Medulla oblongata (tissue), 1 donor: ENCODE data around the gene SNRPN.
"Not testable (repeated sequence)": the region's sequence is repeated elsewhere in the genome, so short reads cannot be mapped to it uniquely, and the experiment has no call there.

Experiments used
- DNase-seq: peaks from one replicate; pipeline ENCODE4 v3.0.0-alpha.2; 2015; ENCODE audit errors: extremely low spot score

SNRPN gene

DNA sequence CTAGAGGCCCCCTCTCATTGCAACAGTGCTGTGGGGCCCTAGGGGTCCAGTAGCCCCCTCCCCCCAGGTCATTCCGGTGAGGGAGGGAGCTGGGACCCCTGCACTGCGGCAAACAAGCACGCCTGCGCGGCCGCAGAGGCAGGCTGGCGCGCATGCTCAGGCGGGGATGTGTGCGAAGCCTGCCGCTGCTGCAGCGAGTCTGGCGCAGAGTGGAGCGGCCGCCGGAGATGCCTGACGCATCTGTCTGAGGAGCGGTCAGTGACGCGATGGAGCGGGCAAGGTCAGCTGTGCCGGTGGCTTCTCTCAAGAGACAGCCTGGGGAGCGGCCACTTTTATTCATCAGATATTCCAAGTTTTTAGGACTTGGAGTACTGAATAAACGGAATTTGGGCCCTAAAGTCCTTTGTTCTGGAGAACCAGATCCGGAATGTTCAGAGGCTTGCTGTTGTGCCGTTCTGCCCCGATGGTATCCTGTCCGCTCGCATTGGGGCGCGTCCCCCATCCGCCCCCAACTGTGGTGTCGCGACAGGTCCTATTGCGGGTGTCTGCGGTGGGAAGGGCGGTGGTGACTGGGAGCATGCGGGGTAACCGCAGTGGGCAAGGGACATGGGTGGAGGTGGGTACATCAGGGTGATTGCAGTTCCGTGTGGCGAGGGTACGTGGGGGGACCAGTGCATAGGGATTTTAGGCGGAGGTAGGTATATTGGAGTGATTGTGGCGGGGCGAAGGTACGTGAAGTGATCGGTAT is at the start of gene SNRPN, which contains the start of gene SNURF:
SNRPN (plus strand) TSS at position 205 of the 748 bp plus-strand sequence. CDS start 19,467 bp downstream, outside the sequence.
SNURF (plus strand) TSS at position 205 of the 748 bp plus-strand sequence; CDS start at position 267, 62 bp downstream.
- peak; percentile 61 for DNase-seq

DNA sequence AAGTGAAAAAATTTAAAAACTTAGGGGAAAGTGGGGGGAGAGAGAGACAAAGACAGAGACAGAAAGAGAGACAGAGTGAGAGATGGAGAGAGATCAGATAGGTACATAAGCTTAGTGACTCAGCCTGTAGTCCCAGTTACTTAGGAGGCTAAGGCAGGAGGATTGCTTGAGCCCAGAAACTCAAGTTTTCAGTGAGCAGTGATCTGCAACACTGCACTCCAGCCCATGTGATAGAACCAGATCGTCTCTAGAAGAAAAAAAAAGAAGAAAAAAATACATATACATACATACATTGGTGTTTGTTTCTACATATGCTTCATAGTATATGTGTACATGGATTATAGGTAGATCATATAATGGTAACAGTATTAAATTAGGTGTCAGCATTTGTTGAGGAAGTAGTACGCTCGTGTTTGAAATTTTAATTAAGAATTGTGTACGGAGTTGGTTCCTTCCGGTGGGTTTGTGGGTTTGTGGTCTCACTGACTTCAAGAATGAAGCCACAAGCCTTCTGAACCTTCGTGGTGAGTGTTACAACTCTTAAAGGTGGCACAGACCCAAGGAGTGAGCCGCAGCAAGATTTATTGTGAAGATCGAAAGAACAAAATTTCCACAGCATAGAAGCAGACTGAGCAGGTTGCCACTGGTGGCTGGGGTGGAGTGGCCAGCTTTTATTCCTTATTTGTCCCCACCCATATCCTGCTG is 38.3 kb upstream of the SNRPN start:
- no peak for DNase-seq

DNA sequence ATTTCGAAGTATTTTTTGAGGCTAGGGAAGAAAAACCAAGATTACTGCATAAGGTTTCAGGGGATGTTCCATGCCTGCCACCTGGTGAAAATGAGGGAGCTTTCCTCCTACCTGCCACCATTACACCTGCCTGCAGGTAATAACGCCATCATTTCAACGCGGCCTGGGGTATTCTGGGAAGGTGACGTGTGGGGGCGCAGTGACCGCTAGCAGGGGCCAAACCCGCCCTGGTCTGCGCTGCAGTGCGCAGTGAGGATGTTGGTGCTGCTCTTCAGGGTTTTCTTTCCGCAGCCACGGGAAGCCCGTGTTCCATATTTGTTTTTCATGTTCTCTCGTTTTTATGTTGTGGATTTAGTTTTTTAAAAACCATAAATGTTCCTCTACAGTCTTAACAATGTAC is 37.4 kb upstream of the SNRPN start:
- DNase-seq = no peak

DNA sequence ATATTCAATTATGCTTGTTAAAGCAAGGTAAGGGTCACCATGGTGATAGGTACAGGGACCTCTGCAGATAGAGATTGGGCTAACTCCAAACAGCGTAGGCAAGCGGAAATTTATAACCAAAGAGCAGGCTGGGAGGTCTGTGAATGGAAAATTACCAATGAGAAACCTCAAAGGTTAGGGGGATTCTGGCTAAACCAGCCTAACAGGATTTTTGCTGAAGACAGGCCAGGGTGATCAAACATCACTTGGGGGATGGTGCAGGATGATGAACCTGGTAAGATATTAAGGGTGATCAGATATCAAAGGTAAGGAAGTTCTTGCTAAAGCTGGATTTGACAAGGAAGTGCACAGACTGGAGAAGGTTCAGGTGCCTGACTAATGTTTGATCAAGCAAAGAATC is 35.3 kb upstream of the SNRPN start:
- DNase-seq = no peak

DNA sequence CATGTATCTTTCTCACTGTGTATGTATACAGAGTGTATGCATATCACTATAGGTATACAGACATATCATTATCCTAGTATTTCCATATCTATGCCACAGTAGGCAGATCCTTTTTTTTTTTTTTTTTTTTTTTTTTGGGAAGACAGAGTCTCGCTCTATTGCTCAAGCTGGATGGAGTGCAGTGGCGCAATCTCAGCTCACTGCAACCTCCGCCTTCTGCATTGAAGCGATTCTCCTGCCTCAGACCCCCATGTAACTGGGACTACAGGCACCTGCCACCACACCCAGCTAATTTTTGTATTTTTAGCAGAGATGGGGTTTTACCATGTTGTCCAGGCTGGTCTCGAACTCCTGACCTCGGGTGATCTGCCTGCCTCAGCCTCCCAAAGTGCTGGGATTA is 32.0 kb upstream of the SNRPN start:
- not testable (repeated sequence) for DNase-seq

DNA sequence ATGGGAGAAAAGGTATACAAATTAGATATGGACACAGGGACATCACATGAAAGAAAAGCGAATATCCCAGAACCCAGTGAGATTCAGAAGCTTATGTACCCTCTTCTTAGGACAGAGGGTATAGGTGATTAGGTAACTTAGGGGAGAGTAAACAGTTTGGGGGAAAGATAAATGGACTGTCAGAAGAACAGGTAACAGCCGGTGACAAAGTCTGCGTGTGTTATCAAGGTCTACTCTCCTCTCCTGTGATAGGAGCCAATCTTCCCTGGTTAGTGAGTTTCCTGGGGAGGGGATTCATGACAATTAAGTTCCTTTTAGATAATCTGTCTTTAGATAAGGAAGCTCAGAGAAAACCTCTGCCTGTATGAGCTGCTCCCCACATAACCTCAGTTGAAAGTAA is 30.6 kb upstream of the SNRPN start:
- DNase-seq = no peak

DNA sequence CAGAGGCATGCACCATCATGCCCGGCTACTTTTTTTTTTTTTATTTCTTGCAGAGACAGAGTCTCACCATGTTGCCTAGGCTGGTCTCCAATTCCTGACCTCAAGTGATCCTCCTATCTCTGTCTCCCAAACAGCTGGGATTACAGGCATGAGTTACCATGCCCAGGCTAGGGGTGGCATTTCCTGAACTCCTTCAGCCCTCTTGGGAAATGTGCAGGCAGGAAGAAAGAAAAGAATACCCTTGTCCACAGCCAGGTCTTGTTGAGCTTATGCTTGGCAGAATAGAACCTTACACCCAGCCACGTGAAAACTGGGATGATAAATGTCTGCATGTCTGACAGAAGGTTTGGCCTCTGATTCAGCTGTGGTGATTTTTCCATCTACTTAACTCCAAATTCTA is 30.2 kb upstream of the SNRPN start:
- no peak for DNase-seq

DNA sequence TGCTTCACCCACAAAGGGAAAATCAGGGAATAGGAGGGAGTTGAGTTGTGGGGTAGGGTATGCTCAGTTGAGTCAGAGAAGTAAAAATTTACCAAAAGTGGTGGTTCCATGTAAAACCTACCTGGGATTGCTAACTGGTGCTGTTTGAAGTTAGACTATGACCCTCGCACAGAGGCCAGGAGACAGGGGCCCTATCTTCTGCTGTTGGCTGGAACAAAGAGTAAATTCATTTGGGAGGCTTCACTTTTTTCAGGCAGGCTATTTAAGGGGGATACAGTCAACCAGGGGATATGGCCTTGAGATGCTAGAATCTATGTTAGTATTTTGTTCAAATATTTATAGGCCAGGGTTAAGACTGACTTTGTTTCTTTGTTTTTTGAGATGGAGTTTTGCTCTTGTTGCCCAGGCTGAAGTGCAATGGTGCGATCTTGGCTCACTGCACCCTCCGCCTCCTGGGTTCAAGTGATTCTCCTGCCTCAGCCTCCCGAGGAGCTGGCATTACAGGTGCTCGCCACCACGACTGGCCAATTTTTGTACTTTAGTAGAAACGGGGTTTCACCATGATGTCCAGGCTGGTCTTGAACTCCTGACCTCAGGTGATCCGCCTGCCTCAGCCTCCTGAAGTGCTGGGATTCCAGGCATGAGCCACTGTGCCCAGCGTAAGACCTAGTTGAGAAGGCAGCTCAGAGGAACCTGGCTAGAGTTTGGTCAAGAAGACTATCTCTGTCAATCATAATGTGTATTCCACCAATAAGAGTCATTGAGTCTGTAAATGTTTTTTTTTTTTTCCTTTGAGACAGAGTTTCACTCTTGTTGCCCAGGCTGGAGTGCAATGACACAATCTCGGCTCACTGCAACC is 22.7 kb upstream of the SNRPN start:
- not testable (repeated sequence) for DNase-seq

DNA sequence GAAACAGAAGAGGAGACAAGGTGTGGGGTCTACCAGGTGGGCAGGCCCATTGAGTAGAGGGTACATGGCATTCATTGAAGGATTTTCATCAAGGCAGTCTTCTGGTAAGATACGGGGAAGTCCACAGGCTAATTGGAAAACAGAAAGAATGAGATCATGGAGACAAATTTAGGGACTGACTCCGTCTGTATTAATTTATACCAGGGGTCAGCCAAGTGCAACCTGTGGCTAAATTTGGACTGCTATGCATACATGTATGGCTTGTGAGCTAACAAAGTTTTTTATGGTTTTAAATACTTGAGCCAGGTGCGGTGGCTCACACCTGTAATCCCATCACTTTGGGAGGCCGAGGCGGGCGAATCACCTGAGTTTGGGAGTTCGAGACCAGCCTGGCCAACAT is 21.1 kb upstream of the SNRPN start:
- DNase-seq = no peak

DNA sequence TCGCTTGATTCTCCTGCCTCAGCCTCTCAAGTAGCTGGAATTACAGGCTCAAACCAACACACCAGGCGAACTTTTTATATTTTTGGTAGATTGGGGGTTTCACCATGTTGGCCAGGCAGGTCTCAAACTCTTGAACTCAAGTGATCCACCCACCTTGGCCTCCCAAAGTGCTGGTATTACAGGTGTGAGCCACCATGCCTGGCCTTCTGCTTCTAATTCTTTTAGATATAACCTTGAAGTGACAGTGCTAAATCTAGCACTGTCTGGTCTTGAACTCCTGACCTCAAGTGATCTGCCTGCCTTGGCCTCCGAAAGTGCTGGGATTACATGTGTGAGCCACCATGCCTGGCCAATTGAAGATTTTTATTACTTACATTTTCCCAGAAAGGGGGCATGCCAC is 16.6 kb upstream of the SNRPN start:
- DNase-seq = not testable (repeated sequence)

DNA sequence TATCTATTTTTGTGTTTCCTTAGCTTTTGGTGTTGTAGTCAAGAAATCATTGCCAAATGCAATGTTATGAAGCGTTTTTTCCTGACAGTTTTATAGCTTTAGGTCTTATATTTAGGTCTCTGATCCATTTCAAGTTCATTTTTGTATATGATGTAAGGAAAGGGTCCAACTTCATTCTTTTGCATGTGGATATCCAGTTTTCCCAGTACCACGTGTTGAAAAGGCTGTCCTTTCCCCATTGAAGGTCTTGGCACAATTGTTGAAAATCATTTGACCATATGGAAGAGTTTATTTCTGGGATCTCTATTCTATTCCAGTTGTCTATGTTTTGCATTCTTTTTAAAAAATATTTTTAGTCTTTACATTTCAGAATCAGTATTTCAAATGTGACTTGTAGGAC is 14.6 kb upstream of the SNRPN start:
- no peak for DNase-seq

DNA sequence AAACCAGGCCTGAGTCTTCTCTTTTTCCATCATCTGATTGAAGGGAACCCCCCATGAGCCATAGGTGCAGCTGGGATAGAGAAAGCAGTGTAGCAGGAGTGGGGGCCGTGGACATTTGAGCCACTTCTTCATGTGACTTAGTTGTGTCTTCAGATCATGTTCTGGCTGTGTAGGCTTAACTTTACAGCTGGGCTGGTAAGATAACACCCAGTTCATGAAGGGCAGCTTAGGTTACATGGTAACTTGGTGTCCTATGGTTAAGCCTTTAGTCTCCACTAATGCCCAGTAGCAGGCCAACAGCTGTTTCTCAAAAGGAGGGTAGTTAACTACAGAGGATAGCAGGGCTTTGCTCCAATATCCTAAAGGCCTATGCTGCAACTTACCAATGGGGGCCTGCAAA is 11.4 kb upstream of the SNRPN start:
- no peak for DNase-seq

DNA sequence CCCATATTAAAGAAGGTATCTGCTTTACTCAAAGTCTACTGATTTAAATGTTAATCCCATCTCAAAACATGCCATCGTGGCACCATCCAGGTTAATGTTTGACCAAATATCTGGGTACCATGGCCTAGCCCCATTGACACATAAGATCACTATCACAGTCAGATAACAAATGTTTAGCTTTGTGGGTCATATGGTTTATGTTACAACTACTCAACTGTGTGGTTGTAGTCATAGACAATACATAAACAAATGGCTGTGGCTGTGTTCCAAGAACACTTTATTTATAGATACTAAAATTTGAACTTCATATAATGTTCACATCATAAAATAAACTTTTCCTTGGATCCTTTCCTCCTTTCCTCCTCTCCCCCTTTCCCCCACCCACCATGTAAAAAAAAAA is 9.8 kb upstream of the SNRPN start:
- no peak for DNase-seq

DNA sequence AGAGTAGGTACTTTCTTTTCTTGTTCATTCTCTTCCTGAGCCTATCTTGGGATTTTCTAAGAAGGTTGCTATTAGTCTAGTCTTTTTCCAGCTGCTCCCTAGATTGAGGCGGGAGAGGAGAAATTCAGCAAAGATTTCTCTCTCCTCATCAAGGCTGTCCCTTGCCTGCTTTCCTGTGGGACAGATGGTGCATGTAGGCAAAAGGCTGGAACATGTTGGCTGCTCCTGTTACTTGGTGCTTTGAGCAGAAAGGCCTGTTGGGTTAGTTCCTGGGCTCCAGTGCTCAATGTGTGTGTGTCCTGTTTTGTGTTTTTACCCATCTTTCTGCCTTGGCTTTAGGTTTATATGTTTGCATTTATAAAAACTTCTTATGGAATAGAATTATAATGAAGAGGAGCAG is 9.1 kb upstream of the SNRPN start:
- no peak for DNase-seq

DNA sequence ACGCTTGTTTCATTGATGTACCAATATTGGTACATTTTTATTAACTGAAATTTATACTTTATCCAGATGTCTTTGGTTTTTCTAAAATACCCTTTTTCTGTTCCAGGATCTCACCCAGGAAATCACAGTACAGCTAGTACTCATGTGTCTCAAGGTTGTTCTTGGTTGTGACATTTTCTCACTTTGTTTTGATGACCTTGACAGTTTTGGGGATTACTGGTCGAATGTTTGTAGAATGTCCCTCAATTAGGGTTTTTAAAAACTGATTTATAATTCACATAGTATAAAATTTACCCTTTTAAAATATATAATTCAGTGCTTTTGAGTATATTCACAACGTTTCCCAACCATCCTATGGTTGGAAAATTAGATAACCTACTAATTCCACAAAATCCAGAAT is 6.3 kb upstream of the SNRPN start:
- DNase-seq = no peak

DNA sequence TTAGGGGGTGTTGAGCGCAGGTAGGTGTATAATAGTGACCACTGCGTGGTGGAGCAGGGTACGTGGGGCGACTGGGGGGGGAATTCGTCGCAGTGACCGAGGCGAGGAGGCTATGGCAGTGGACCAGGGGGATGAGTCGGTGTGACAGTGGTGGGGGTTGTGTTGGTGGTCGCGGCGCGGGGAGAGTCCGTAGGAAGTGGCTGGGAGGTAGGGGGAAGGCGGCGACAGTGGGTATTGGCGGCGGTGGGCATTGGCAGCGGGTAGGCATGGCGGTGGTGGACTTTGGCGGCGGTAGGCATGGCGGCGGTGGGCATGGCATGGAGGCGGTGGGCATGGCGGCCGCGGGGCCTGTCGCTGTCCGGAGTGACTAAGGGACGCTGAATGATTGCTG is 739 bp downstream of the SNRPN start:
- no peak for DNase-seq

DNA sequence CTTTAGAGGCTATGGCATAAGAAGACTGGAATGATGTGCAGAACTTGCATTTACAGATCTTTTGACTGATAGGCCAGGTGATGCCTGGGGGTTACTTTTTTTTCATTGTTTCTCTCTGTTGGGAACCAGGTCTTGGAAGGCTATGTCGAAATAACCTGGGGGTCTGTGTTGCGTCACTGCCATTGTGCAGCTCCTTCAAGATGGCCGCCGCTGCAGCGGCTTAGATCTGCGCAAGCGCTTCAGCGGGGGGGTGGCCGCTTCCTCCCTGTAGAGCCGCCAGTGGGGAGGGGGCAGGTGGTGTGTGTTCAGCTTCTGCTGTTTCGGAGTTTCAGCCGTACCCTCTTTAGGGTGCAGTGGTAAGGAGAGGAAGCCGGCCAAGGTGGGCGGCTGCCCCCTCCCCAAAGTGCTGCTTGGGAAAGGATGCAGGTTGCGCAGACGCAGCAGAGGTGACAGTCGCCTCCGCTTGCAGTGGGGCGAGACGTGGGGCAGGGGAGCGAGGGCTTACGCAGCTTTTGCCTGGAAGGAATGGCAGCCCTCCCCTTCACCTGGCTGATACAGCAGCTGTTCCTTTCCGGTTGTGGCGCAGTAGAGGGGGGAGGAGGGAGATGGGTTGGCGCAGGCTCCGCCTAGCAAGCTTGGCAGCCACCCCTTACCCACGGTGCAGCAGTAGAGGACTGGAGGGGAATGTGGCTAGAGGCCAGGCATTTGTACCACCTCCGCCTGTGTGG is 1.5 kb downstream of the SNRPN start:
- DNase-seq = peak; percentile 74

DNA sequence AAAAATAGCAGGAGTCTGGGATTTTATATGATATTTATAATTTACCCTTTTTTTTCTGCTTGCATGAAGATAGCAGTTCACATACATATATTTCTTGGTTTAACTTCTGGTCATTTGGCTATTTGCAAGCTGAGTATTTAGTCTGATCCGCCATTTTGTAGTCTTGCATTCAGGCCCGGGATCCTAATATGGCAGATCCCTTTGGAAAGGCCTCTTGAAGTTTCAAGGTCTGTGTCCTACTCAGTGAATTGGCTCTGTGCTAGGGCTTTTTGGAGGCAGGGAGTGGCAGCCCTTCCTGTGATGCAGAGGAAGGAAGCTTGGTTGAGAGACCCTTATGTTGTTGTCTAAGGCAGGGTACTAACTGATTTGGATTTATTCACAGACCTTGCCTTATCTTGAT is 2.9 kb downstream of the SNRPN start:
- peak; percentile 12 for DNase-seq

DNA sequence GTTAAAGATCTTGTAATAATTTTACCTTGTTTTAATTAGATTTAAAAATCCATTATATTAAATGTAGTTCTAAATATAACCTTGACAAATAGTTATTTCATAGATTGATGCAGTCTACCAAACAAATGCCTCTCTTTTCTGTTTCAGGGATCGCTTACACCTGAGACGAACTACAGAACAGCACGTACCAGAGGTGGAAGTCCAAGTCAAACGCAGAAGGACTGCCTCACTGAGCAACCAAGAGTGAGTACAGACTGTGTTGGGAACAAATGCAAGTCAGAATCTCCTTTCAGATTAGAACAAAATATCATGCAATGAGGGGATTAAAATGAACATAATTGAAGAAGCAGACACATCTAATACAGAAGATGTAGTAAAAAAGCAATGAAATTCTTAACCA is 7.2 kb downstream of the SNRPN start:
- DNase-seq = no peak

DNA sequence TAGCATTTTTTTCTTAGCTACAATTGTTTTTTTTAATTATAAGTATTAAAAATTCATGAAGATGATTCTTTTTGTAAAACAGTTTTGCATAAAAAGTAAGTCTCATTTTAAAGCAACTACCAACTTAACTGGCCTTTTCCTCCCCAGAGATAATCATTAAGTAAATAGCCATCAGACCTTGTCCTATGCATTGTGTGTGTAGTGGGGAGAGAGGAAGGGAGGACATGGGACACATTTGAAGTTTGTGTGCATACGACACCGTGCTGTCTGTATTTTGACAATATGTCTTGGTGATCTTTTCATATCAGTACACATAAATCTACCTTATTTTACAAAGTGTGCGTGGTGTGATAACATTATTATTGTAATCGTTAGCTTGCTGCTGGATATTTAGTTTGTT is 8.1 kb downstream of the SNRPN start:
- no peak for DNase-seq

DNA sequence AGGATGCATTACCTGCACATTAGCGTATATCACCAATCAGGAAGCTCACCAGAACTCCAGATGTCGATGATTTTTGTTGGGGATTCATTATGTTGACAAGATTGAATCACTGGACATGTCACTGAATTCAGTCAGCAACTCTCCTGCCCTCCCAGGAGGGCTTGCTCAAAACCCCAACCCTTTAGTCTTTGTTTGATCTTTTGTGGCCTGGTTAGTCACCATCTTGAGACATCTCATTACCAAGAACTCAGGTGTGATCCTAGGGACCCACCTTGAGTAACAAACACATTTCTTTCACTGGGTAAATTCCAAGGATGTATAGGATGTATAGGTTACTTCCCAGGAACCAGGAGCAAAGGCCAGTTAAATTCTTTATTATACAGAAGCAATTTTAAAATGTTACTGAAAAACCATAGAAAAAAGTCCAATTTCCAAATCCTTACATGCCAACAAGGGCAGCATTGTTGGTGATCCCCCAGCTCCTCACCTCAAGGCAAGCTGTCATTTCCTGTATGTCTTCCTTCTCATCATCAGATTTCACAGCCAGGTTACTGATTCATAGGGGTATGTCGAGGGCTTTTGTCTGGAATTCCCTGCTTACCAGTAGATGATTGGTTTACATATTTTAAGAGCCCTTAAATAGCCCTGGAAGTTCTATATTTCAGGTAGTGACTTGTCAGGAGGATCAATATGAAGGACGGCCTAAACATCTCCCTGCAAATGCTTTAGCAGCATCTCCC is 11.7 kb downstream of the SNRPN start:
- no peak for DNase-seq
